HG03097 (cell line): Measurements from ENCODE around the gene FAM3C.
"Not testable (repeated sequence)": the region's sequence is repeated elsewhere in the genome, so short reads cannot be mapped to it uniquely, and the experiment has no call there.

ENCODE experiments used
- ATAC-seq: cut with Tn5 transposase; IDR thresholded peaks from one replicate; pipeline ENCODE4 v1.9.1; 2021; ENCODE audit not compliant: unreplicated experiment, low FRiP score

Gene FAM3C

GRCh38 chr7:121395961-121396757 is at the start of gene FAM3C:
Gene FAM3C, minus strand, starts transcription at chr7:121396308. Its CDS starts 13,339 bp downstream, at chr7:121382969.
- ATAC-seq = peak; percentile 84

- no peak for ATAC-seq
Measured at GRCh38 chr7:121442845-121443244, 46.7 kb upstream of the FAM3C start.

GRCh38 chr7:121440857-121441503 is 44.9 kb upstream of the FAM3C start:
- ATAC-seq = no peak

GRCh38 chr7:121438043-121438955 is 42.2 kb upstream of the FAM3C start:
- ATAC-seq = not testable (repeated sequence)

GRCh38 chr7:121437470-121437869 is 41.4 kb upstream of the FAM3C start:
- no peak for ATAC-seq

- ATAC-seq = no peak
Measured at GRCh38 chr7:121436688-121437087, 40.6 kb upstream of the FAM3C start.

- no peak for ATAC-seq
Measured at GRCh38 chr7:121436136-121436535, 40.0 kb upstream of the FAM3C start.

GRCh38 chr7:121433775-121434174 is 37.7 kb upstream of the FAM3C start:
- ATAC-seq = peak; percentile 62

- peak; percentile 67 for ATAC-seq
Measured at GRCh38 chr7:121432486-121432885, 36.4 kb upstream of the FAM3C start.

GRCh38 chr7:121431996-121432395 is 35.9 kb upstream of the FAM3C start:
- no peak for ATAC-seq

GRCh38 chr7:121431389-121431995 is 35.4 kb upstream of the FAM3C start:
- ATAC-seq = no peak

GRCh38 chr7:121430558-121430957 is 34.5 kb upstream of the FAM3C start:
- no peak for ATAC-seq

GRCh38 chr7:121429798-121430197 is 33.7 kb upstream of the FAM3C start:
- no peak for ATAC-seq

- ATAC-seq = no peak
Measured at GRCh38 chr7:121428855-121429489, 32.9 kb upstream of the FAM3C start.

GRCh38 chr7:121421743-121422142 is 25.6 kb upstream of the FAM3C start:
- not testable (repeated sequence) for ATAC-seq

GRCh38 chr7:121420976-121421375 is 24.9 kb upstream of the FAM3C start:
- ATAC-seq = no peak

- no peak for ATAC-seq
Measured at GRCh38 chr7:121419201-121420148, 23.4 kb upstream of the FAM3C start.

- ATAC-seq = no peak
Measured at GRCh38 chr7:121416533-121416932, 20.4 kb upstream of the FAM3C start.

GRCh38 chr7:121414436-121414835 is 18.3 kb upstream of the FAM3C start:
- ATAC-seq = no peak
